Gastrocnemius medialis (tissue), 4 donors: ENCODE results near the gene SLC1A2.

ENCODE experiments used
- POLR2A ChIP-seq, 2 donors: fragments of 450-650 bp; IDR thresholded peaks; one replicate each; pipeline ENCODE4 v1.6.1; 2017; ENCODE audit warnings: antibody characterized with exemption in 2 of 2, mild to moderate bottlenecking in 2 of 2, moderate library complexity in 2 of 2
- TF ChIP-seq, protein P1 (sequence below), 5 experiments: fragments of 450-650 bp in 3 of 5; fragments of 200-600 bp in 2 of 5; sonication (generic) in 2 of 5; IDR thresholded peaks in 4 of 5; conservative IDR thresholded peaks in 1 of 5; 1 replicate in 4 of 5; 2 replicates in 1 of 5; pipeline ENCODE4 v1.5.1; 2016 to 2019; ENCODE audit warnings: antibody characterized with exemption in 5 of 5, mild to moderate bottlenecking in 3 of 5, moderate library complexity in 3 of 5

DNA sequence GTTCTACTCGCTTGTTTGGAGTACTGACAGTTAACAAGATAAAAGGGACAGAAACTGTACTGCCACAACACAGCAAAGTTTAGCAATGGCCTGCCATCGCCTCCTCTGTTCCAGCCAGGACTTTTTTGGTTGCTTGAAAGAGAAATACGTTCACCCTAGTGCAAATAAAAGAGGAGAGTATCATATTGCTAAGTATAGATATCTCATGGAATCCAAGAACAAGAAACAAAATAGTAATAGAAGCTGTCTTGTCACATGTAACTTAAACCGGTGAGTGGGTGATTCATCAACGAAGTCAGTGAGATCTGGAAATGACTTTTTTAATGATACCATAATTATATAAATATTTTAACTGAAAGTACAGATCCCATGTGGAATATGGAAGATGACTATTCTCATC is 35.4 kb downstream of the SLC1A2 start:
- TF ChIP-seq, protein P1, sequence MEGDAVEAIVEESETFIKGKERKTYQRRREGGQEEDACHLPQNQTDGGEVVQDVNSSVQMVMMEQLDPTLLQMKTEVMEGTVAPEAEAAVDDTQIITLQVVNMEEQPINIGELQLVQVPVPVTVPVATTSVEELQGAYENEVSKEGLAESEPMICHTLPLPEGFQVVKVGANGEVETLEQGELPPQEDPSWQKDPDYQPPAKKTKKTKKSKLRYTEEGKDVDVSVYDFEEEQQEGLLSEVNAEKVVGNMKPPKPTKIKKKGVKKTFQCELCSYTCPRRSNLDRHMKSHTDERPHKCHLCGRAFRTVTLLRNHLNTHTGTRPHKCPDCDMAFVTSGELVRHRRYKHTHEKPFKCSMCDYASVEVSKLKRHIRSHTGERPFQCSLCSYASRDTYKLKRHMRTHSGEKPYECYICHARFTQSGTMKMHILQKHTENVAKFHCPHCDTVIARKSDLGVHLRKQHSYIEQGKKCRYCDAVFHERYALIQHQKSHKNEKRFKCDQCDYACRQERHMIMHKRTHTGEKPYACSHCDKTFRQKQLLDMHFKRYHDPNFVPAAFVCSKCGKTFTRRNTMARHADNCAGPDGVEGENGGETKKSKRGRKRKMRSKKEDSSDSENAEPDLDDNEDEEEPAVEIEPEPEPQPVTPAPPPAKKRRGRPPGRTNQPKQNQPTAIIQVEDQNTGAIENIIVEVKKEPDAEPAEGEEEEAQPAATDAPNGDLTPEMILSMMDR (IDR thresholded peaks at IDR 0.05 in 4 of 5, conservative IDR thresholded peaks at IDR 0.05 in 1 of 5) = no peak
- no peak for TF ChIP-seq POLR2A (IDR thresholded peaks at IDR 0.05)
